Neural crest cell (in vitro differentiated cells): ENCODE measurements around the gene LRR1. TPM values are rescaled to one million over a fixed set of nuclear protein-coding genes. Genes with fewer than 3 reads are reported as not detected.
A peak's percentile ranks its signal among the peaks of the same experiment; 100 is the strongest.

Experiments used
- DNase-seq: peaks from one replicate; pipeline ENCODE4 v3.0.0; 2021; ENCODE audit warnings: low read depth, mixed read lengths, low spot score
- H3K27ac Mint-ChIP-seq: one replicate; pipeline ENCODE4 v1.8.0; 2021; ENCODE audit warnings: mild to moderate bottlenecking, mixed read lengths; ENCODE audit not compliant: unreplicated experiment
- H3K27me3 Mint-ChIP-seq: 2 replicates; pipeline ENCODE4 v1.8.0; 2021; ENCODE audit warnings: low read depth, mild to moderate bottlenecking, mixed read lengths
- H3K36me3 Mint-ChIP-seq: 2 replicates; pipeline ENCODE4 v1.8.0; 2021; ENCODE audit warnings: low read depth, mild to moderate bottlenecking, mixed read lengths
- H3K4me1 Mint-ChIP-seq: 2 replicates; pipeline ENCODE4 v1.8.0; 2021; ENCODE audit warnings: mixed read lengths
- H3K4me3 Mint-ChIP-seq: one replicate; pipeline ENCODE4 v1.8.0; 2021; ENCODE audit warnings: mild to moderate bottlenecking, mixed read lengths
- H3K9me3 Mint-ChIP-seq: 2 replicates; pipeline ENCODE4 v1.8.0; 2021; ENCODE audit warnings: mixed read lengths
- total RNA-seq: library from RNA; stranded (reverse); gene quantifications from 2 replicates; pipeline ENCODE4 v1.2.1, GENCODE V29; 2021
- TF ChIP-seq, protein P1 (sequence below): fragments of 200-600 bp; sonication (generic); conservative IDR thresholded peaks from 2 replicates; pipeline ENCODE4 v1.5.0; 2021; ENCODE audit warnings: antibody characterized with exemption, mild to moderate bottlenecking

Gene LRR1
- total RNA-seq, 1 donor from 2014 or later: 42.9 TPM

- TF ChIP-seq, protein P1, sequence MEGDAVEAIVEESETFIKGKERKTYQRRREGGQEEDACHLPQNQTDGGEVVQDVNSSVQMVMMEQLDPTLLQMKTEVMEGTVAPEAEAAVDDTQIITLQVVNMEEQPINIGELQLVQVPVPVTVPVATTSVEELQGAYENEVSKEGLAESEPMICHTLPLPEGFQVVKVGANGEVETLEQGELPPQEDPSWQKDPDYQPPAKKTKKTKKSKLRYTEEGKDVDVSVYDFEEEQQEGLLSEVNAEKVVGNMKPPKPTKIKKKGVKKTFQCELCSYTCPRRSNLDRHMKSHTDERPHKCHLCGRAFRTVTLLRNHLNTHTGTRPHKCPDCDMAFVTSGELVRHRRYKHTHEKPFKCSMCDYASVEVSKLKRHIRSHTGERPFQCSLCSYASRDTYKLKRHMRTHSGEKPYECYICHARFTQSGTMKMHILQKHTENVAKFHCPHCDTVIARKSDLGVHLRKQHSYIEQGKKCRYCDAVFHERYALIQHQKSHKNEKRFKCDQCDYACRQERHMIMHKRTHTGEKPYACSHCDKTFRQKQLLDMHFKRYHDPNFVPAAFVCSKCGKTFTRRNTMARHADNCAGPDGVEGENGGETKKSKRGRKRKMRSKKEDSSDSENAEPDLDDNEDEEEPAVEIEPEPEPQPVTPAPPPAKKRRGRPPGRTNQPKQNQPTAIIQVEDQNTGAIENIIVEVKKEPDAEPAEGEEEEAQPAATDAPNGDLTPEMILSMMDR: peak; percentile 97
- Mint-ChIP-seq H3K4me3 (peak overlapping the region; percentile 99), H3K27ac (peak overlapping the region; percentile 100), H3K27me3 (peaks cover 13% of the 10 kb centered on the region), H3K4me1 (peaks cover 44% of the 10 kb centered on the region), H3K9me3 (no peaks in the 10 kb centered on the region), H3K36me3 (peaks cover 25% of the 10 kb centered on the region)
- DNase-seq: peak; percentile 48
Measured at GRCh38 chr14:49586673-49587460, 11.9 kb upstream of the LRR1 start.

DNA sequence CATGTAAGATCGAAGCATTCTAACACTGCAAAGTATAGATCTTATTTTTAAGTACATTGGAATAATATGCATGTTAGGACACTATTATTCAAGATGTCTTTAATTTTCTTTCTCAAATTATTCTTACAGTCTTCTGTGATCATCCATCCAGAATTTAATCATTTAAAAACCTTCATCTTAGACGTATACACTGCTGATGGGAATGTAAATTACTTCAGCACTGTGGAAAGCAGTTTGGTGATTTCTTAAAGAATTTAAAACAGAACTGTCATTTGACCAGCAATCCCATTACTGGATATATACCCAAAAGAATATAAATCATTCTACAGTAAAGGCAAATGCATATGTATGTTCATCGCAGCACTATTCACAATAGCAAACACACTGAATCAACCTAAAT lies 9.4 kb upstream of the LRR1 start:
- peaks cover 25% of the 10 kb centered on the region for H3K4me1 Mint-ChIP-seq
- no peak for DNase-seq
- H3K4me3 Mint-ChIP-seq: peak overlapping the region; percentile 4
- peaks cover 10% of the 10 kb centered on the region for H3K36me3 Mint-ChIP-seq
- H3K9me3 Mint-ChIP-seq: no peaks in the 10 kb centered on the region
- peaks cover 13% of the 10 kb centered on the region for H3K27me3 Mint-ChIP-seq
- no peak overlapping the region for H3K27ac Mint-ChIP-seq
- TF ChIP-seq, protein P1: no peak

GRCh38 chr14:49593016-49593415 lies 5.7 kb upstream of the LRR1 start:
- Mint-ChIP-seq H3K9me3 (no peaks in the 10 kb centered on the region), H3K4me1 (peaks cover 16% of the 10 kb centered on the region), H3K27me3 (no peaks in the 10 kb centered on the region), H3K27ac (no peak overlapping the region), H3K36me3 (no peaks in the 10 kb centered on the region), H3K4me3 (no peak overlapping the region)
- no peak for DNase-seq
- TF ChIP-seq, protein P1: no peak

DNA sequence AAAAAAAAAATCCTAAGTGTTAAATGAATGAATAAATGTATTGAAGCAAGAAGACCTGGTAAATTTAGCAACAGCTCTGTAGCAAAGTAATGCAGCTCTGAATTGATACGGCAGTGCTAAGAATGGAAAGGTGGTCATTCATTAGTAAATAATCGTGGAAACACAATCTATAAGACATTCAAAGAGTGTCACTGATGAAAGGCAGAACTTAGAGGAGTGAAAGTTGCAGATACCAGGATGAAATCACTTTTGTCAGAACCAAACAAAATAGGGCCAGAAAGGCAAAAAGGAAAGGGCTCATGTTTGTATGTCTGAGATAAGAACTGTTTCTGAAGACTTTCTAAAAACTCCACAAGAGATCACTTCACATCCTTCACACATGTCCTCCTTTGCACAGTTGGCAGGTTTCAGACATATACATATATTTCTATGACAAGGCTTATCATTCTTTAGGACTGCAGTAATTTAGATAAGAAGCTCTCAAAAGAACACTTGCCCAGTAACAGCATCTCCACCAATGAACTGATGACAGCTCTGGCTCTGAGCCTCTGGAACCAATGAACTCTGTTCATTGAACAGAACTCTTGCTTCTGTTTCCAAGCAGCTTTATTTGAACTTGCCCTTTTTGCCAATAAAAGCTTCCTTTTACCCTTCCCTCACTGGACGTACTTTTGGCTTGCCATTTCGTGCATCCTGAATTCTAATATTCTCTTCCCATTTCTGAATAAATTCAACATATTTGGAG lies 4.2 kb upstream of the LRR1 start:
- H3K27ac Mint-ChIP-seq: no peak overlapping the region
- no peaks in the 10 kb centered on the region for H3K9me3 Mint-ChIP-seq
- TF ChIP-seq, protein P1: no peak
- no peaks in the 10 kb centered on the region for H3K27me3 Mint-ChIP-seq
- no peak for DNase-seq
- peak overlapping the region; percentile 67 for H3K4me3 Mint-ChIP-seq
- peaks cover 21% of the 10 kb centered on the region for H3K4me1 Mint-ChIP-seq
- H3K36me3 Mint-ChIP-seq: no peaks in the 10 kb centered on the region

DNA sequence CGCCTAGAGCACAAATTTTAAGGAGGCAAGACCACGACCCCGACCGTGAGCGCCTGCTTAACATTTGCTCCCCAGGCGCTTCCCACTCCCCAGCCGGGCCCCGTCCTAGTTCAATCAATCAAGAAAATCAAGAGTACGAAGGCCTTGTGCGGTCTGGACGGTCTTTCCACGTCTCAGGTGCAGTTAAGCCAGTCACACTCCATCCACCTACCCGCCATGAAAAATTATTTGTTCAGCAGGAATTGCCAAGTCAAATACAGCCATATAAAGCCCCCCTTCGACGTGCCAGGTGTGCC lies 603 bp upstream of the LRR1 start:
- no peak for DNase-seq
- Mint-ChIP-seq H3K27ac (peak overlapping the region; percentile 94), H3K36me3 (peaks cover 3% of the 10 kb centered on the region), H3K27me3 (no peaks in the 10 kb centered on the region), H3K4me1 (peaks cover 32% of the 10 kb centered on the region), H3K4me3 (peak overlapping the region; percentile 97), H3K9me3 (no peaks in the 10 kb centered on the region)
- TF ChIP-seq, protein P1: no peak
